K562 (cell line): ENCODE data around the gene MGAT4B. TPM values are rescaled to one million over a fixed set of nuclear protein-coding genes. Genes with fewer than 3 reads are reported as not detected.

Source experiments
- ATAC-seq: fragments of 200-7000 bp; cut with Tn5 transposase; 3 replicates; pipeline ENCODE4 v1.9.1; 2020; ENCODE audit warnings: moderate library complexity
- BruUV-seq: library from RNA; stranded (reverse); fragments of 400-500 nt; replicated peaks from 2 replicates; lab custom pipeline; 2021; lab: Mats Ljungman, UMichigan
- CTCF ChIA-PET: fragments of 300-600 bp; formaldehyde crosslinking; extraction: SDS; loops from one replicate; lab custom pipeline; 2021; ENCODE audit warnings: low intra/inter-chr PET ratio; lab: Yijun Ruan, JAX
- POLR2A ChIA-PET: fragments of 300-600, 350-650 bp; sonication (Branson Sonifier 250); formaldehyde crosslinking; extraction: SDS; loops from one replicate; lab custom pipeline; 2021; ENCODE audit warnings: antibody characterized with exemption, inconsistent platforms; lab: Yijun Ruan, JAX
- DNase-seq, 4 experiments: peaks; one replicate each; pipeline versions ENCODE4 v3.0.0 to v3.0.0-alpha.2; 2011 to 2018; ENCODE audit warnings: low spot score in 3 of 4, mixed read lengths in 3 of 4; ENCODE audit errors: extremely low read depth in 1 of 4
- FAIRE-seq: peaks from 2 replicates; lab custom pipeline; 2011; peaks lifted over from hg19 to GRCh38; lab: Jason Lieb, UNC
- H2AFZ ChIP-seq: 2 replicates; pipeline ENCODE4 v1.6.0; 2011; ENCODE audit warnings: low read depth, low read length, control low read depth, inconsistent platforms
- H3K27ac ChIP-seq: fragments of 200-600 bp; 3 replicates; pipeline ENCODE4 v1.8.0; 2011; ENCODE audit warnings: low read depth, mild to moderate bottlenecking, control low read depth, inconsistent platforms, low read length, moderate library complexity, mixed read lengths; ENCODE audit errors: extremely low read depth
- H3K27me3 ChIP-seq, 2 experiments: fragments of 300-600 bp in 1 of 2; 2 replicates in 1 of 2; 3 replicates in 1 of 2; pipeline versions ENCODE4 v1.6.0 to v1.8.0; 2011; ENCODE audit warnings: inconsistent platforms in 2 of 2, low read length in 2 of 2, mild to moderate bottlenecking in 1 of 2, mixed read lengths in 1 of 2, moderate library complexity in 1 of 2; ENCODE audit not compliant: control insufficient read depth in 2 of 2, insufficient read depth in 2 of 2
- H3K36me3 ChIP-seq: fragments of 300-600 bp; 3 replicates; pipeline ENCODE4 v1.8.0; 2011; ENCODE audit warnings: mild to moderate bottlenecking, low read length, inconsistent platforms; ENCODE audit not compliant: control insufficient read depth, insufficient read depth
- H3K4me1 ChIP-seq, 2 experiments: fragments of 200-600 bp in 1 of 2; replicated peaks in 1 of 2; 2 replicates in 1 of 2; 3 replicates in 1 of 2; pipeline versions ENCODE4 v1.5.1 to v1.8.0; 2011; ENCODE audit warnings: inconsistent platforms in 2 of 2, low read length in 2 of 2, mild to moderate bottlenecking in 1 of 2, mixed read lengths in 1 of 2, moderate library complexity in 1 of 2; ENCODE audit not compliant: control insufficient read depth in 2 of 2, insufficient read depth in 2 of 2
- H3K4me2 ChIP-seq: 2 replicates; pipeline ENCODE4 v1.6.1; 2011; ENCODE audit warnings: low read length, control low read depth, inconsistent platforms, mixed read lengths; ENCODE audit not compliant: insufficient read depth
- H3K4me3 ChIP-seq: fragments of 200-600 bp; sonication (generic), shearing (Covaris generic); 2 replicates; pipeline ENCODE4 v1.5.1; 2016; ENCODE audit warnings: control low read depth, inconsistent platforms
- H3K79me2 ChIP-seq: fragments of 200-600 bp; 3 replicates; pipeline ENCODE4 v1.8.0; 2011; ENCODE audit warnings: low read length, inconsistent platforms; ENCODE audit not compliant: control insufficient read depth, insufficient read depth
- H3K9ac ChIP-seq, 2 experiments: 2 replicates each; pipeline versions ENCODE4 v1.6.0 to v1.6.1; 2011; ENCODE audit warnings: low read depth in 2 of 2, low read length in 2 of 2, control low read depth in 1 of 2, inconsistent platforms in 1 of 2, mild to moderate bottlenecking in 1 of 2, mixed read lengths in 1 of 2; ENCODE audit not compliant: insufficient read depth in 1 of 2
- H3K9me1 ChIP-seq: one replicate; pipeline ENCODE4 v1.6.0; 2011; ENCODE audit warnings: inconsistent platforms, mild to moderate bottlenecking, low read length, moderate library complexity; ENCODE audit not compliant: control insufficient read depth, insufficient read depth
- H3K9me3 ChIP-seq: replicated peaks from 2 replicates; pipeline ENCODE4 v1.5.1; 2011; ENCODE audit warnings: low read depth, low read length, inconsistent platforms; ENCODE audit not compliant: control insufficient read depth, insufficient read depth
- H4K20me1 ChIP-seq: replicated peaks from 2 replicates; pipeline ENCODE4 v1.6.1; 2011; ENCODE audit warnings: low read length, inconsistent platforms, mixed read lengths; ENCODE audit not compliant: control insufficient read depth, insufficient read depth
- BRD4 ChIP-seq: fragments of 200-600 bp; sonication (generic); IDR thresholded peaks from 2 replicates; pipeline ENCODE4 v1.6.1; 2017; ENCODE audit warnings: inconsistent platforms
- FOXA3 ChIP-seq, 2 experiments: fragments of 450-650 bp in 1 of 2; sonication (generic) in 1 of 2; formaldehyde crosslinking; IDR thresholded peaks in 1 of 2; conservative IDR thresholded peaks in 1 of 2; 2 replicates each; pipeline versions ENCODE4 v1.4.0 to v1.8.0; 2020 to 2022; ENCODE audit warnings: mild to moderate bottlenecking in 2 of 2, missing genetic modification reagents in 1 of 2
- IFI16 ChIP-seq: fragments of 250-450 bp; sonication (Bioruptor Pico); IDR thresholded peaks from 2 replicates; pipeline ENCODE4 v2.1.2; 2022; ENCODE audit warnings: mild to moderate bottlenecking, inconsistent platforms
- MCM7 ChIP-seq, 2 experiments: fragments of 450-650 bp; IDR thresholded peaks; 2 replicates each; pipeline ENCODE4 v1.6.1; 2016 to 2018
- NCOR1 ChIP-seq: fragments of 450-650 bp; IDR thresholded peaks from 2 replicates; pipeline ENCODE4 v1.6.1; 2016; ENCODE audit warnings: mild to moderate bottlenecking, moderate library complexity
- NUFIP1 ChIP-seq: fragments of 450-650 bp; IDR thresholded peaks from 2 replicates; pipeline ENCODE4 v1.6.1; 2018; ENCODE audit not compliant: partially characterized antibody
- PHF20 ChIP-seq: fragments of 450-650 bp; IDR thresholded peaks from 2 replicates; pipeline ENCODE4 v1.6.1; 2018; ENCODE audit not compliant: partially characterized antibody
- POLR3G ChIP-seq: IDR thresholded peaks from 2 replicates; pipeline ENCODE4 v1.6.1; 2011; ENCODE audit not compliant: insufficient read length, insufficient replicate concordance; ENCODE audit errors: extremely low read depth
- SAP30 ChIP-seq: fragments of 200-600 bp; sonication (generic); IDR thresholded peaks from 2 replicates; pipeline ENCODE4 v1.6.1; 2012; ENCODE audit warnings: borderline replicate concordance, low read depth, mild to moderate bottlenecking, moderate library complexity, low read length, control low read depth, inconsistent platforms; ENCODE audit not compliant: insufficient read depth, poor library complexity, severe bottlenecking
- SRSF7 ChIP-seq: fragments of 200-400 bp; formaldehyde crosslinking; optimal IDR thresholded peaks from 2 replicates; pipeline ENCODE3; 2017; ENCODE audit warnings: mild to moderate bottlenecking, low read depth, low read length
- WGBS: fragments of 100-300 bp; shearing (Covaris generic); methylation state at CpG from one replicate; pipeline ENCODE4 v1.1.6; 2016; ENCODE audit warnings: low coverage, mixed read lengths; ENCODE audit not compliant: insufficient coverage; ENCODE audit errors: missing lambda C conversion rate; 5-methylcytosine and 5-hydroxymethylcytosine counted together
- in situ Hi-C: fragments of 300-500 bp; cut with MboI; formaldehyde crosslinking; loops from 4 replicates; pipeline ENCODE4 v1.15.0; 2018; ENCODE audit warnings: inconsistent platforms, mixed read lengths
- intact Hi-C: fragments of 100-400 bp; cut with micrococcal nuclease; formaldehyde crosslinking; loops from 2 replicates; pipeline ENCODE4 v1.14.2; 2022
- polyA plus RNA-seq, 8 experiments: library from polyadenylated mRNA; depleted of rRNA in 4 of 8; stranded (reverse) in 5 of 8; unstranded in 3 of 8; fragments of >200 nt; fragmentation: Nextera tagmentation in 2 of 8; fragmentation: Illumina TruSeq in 1 of 8; extraction: Ambion mirVana in 2 of 8; extraction: Trizol in 1 of 8; gene quantifications; 2 replicates each; pipeline versions ENCODE4 v1.2.1 to v1.2.3, GENCODE V29; 2011 to 2014; ENCODE audit warnings: inconsistent platforms in 1 of 8, missing spikeins in 1 of 8
- total RNA-seq, 7 experiments: library from RNA; depleted of rRNA in 6 of 7; stranded (reverse); fragments of >200 nt in 6 of 7; fragmentation: Illumina TruSeq in 2 of 7; extraction: Trizol in 2 of 7; gene quantifications; 2 replicates each; pipeline versions ENCODE4 v1.2.1 to v1.2.3, GENCODE V29; 2011 to 2021; ENCODE audit warnings: low replicate concordance in 1 of 7
- TF ChIP-seq, protein P1 (sequence below): fragments of 250-450 bp; sonication (Bioruptor Pico); IDR thresholded peaks from 2 replicates; pipeline ENCODE4 v1.5.0; 2021; ENCODE audit warnings: mild to moderate bottlenecking, moderate library complexity
- TF ChIP-seq, protein P2 (sequence below): fragments of 250-450 bp; sonication (Bioruptor Pico); IDR thresholded peaks from 2 replicates; pipeline ENCODE4 v1.8.0; 2022; ENCODE audit warnings: moderate library complexity, mild to moderate bottlenecking, inconsistent platforms
- TF ChIP-seq, protein P3 (sequence below): fragments of 250-450 bp; sonication (Bioruptor Pico); IDR thresholded peaks from 2 replicates; pipeline ENCODE4 v1.4.0; 2020; ENCODE audit warnings: mild to moderate bottlenecking

MGAT4B gene
- total and polyA plus RNA-seq, 9 of the 15 experiments (the other 6 are each of a cell fraction or from before 2014, with no cell fraction given), result 0.34 to 133 (median 75.4) TPM

DNA sequence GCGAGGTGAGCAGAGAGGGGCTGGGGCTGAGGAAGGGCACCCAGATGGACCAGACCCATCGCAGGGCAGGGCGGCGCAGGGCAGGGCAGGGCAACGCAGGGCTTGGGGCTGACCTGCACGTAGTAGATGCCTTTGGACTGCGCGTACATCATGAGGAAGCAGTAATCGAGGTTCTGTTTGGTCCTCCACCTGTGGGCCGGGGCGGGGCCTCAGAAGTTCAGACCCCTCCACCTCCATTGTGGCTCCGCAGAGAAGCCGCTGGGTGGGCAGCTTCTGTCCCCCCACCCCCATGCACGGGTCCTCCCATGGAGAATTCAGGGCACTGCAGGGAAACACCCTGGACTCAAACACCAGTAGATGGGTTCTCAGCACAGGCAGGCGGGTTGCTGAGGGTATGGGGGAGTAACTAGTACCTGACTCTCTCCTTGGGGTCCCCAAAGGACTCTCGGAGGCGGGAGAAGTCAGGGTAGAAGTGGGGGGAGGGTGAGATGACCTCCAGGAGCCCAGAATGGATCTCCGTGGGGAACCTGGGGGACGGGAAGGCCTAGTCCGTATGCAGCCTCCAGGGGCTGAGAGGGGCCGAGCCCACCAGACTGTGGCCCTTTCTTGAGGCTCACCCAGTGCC is 6.5 kb downstream of the MGAT4B start:
- FAIRE-seq, result no peak
- TF ChIP-seq BRD4 (no peak), SRSF7 (no peak), POLR3G (no peak), NUFIP1 (no peak), SAP30 (no peak), MCM7 (IDR thresholded peaks at IDR 0.05) (no peak), PHF20 (no peak), FOXA3 (CRISPR knock-in tag; conservative IDR thresholded peaks at IDR 0.05 in 1 of 2, IDR thresholded peaks at IDR 0.05 in 1 of 2) (no peak), NCOR1 (no peak), IFI16 (CRISPR knock-in tag) (no peak)
- TF ChIP-seq, protein P1, sequence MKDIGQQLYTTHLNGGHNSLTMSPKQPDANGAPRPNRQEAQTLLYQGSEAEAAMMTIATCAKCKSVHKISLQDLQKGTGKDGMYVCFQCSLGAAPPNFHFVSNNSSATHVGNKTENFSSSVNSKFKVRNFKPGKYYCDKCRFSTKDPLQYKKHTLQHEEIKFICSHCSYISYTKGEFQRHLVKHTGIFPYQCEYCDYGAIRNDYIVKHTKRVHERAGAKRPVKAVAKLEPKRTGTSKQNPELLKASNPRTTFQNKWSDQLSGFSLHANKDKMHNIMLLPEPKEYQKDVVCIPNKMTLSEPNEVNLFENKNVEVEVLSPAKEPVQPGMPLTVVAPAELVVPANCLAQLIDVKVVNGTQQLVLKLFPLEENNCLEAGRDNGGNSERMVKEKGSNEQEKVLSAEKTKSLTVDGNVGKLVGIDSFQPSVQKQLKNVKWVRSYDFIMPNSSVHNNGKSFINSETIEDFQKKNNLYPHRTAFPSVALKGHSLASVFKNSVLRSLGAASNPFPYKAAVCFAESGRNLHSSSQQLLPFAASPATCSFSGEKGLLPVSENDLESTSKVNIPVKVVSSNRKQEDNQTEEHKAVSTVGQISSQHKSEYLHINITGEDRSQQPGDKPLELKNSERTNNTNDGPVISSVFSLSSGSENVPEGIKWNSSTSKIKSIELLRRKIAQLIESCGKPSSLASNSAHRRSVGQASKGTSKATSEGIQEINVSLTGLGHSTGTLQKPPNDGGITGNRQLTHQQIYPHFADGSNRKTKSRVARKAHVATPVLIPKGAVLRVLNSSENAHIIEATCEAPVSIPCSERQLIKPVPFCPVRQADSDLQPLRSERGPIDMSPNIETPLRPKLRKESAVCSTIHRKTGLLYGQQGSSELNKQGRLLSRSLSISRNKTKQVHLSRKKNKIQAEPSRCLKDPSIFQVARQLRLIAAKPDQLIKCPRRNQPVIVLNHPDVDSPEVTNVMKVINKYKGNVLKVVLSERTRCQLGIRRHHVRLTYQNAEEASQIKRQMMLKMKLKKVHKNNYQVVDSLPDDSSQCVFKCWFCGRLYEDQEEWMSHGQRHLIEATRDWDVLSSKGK (CRISPR knock-in tag), result no peak
- TF ChIP-seq, protein P2, sequence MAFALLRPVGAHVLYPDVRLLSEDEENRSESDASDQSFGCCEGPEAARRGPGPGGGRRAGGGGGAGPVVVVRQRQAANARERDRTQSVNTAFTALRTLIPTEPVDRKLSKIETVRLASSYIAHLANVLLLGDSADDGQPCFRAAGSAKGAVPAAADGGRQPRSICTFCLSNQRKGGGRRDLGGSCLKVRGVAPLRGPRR (CRISPR knock-in tag), result no peak
- TF ChIP-seq, protein P3, sequence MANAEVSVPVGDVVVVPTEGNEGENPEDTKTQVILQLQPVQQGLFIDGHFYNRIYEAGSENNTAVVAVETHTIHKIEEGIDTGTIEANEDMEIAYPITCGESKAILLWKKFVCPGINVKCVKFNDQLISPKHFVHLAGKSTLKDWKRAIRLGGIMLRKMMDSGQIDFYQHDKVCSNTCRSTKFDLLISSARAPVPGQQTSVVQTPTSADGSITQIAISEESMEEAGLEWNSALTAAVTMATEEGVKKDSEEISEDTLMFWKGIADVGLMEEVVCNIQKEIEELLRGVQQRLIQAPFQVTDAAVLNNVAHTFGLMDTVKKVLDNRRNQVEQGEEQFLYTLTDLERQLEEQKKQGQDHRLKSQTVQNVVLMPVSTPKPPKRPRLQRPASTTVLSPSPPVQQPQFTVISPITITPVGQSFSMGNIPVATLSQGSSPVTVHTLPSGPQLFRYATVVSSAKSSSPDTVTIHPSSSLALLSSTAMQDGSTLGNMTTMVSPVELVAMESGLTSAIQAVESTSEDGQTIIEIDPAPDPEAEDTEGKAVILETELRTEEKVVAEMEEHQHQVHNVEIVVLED (CRISPR knock-in tag), result no peak
- peaks cover 75% of the 10 kb centered on the region; the same call in 2 of the 3 replicates for H3K36me3 ChIP-seq
- no peaks in the 10 kb centered on the region for H4K20me1 ChIP-seq
- POLR2A ChIA-PET, result no interaction called here
- intact Hi-C loops (no loop called here), in situ Hi-C loops (no loop called here)
- no peak overlapping the region for H3K4me2 ChIP-seq
- no peak overlapping the region for H3K4me3 ChIP-seq
- ATAC-seq, result no peak
- H3K79me2 ChIP-seq, result peaks cover 25% of the 10 kb centered on the region
- no TSS peak for BruUV-seq
- no peak overlapping the region for H2AFZ ChIP-seq
- 92% methylated on average over 20 of the region's 21 CpGs for WGBS
- H3K9me1 ChIP-seq, result peaks cover 6% of the 10 kb centered on the region
- H3K9ac ChIP-seq, result no peak overlapping the region
- CTCF ChIA-PET, result no interaction called here
- no peak overlapping the region for H3K27ac ChIP-seq
- no peaks in the 10 kb centered on the region for H3K27me3 ChIP-seq
- H3K4me1 ChIP-seq, result peaks cover 20 to 66% of the 10 kb centered on the region in 2 experiments
- no peaks in the 10 kb centered on the region for H3K9me3 ChIP-seq
- no peak for DNase-seq
